GM12801 (cell line): Measurements from ENCODE around the gene VSTM2L.

Source experiments
- CTCF ChIP-seq: IDR thresholded peaks from one replicate; pipeline ENCODE4 v1.5.1; 2011; ENCODE audit warnings: control low read depth; ENCODE audit not compliant: insufficient read length; ENCODE audit errors: extremely low read depth

VSTM2L gene

GRCh38 chr20:37902504-37903313, at the start of gene VSTM2L:
VSTM2L (plus strand) TSS chr20:37903127; CDS start chr20:37903351, 224 bp downstream.
- TF ChIP-seq CTCF, result no peak

DNA sequence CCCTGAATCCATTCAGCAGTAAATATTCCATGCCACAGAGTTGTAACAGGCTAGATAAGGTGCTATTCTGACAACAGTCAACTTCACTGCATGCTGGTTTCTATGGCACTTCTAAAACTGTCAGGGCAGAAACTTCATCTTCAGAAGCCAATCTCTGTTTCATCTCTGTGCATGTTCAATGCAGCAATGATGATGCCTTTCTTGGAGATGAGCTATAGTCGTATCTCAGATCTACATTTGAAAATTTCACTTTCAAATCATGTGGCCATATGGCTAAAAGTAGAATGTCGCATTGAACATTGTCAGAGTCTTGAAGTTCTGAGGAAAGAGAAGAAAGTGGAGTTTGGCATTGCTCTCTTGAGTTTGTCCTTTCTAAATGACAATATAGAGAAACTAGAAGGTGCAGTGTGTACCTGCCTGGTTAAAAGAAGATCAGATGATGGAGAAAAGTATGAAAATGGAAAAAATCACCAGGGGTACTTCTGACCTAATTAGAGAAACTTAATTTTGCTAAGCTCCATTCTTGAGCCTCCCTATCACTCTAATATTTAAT, 49.0 kb upstream of the VSTM2L start:
- no peak for TF ChIP-seq CTCF

DNA sequence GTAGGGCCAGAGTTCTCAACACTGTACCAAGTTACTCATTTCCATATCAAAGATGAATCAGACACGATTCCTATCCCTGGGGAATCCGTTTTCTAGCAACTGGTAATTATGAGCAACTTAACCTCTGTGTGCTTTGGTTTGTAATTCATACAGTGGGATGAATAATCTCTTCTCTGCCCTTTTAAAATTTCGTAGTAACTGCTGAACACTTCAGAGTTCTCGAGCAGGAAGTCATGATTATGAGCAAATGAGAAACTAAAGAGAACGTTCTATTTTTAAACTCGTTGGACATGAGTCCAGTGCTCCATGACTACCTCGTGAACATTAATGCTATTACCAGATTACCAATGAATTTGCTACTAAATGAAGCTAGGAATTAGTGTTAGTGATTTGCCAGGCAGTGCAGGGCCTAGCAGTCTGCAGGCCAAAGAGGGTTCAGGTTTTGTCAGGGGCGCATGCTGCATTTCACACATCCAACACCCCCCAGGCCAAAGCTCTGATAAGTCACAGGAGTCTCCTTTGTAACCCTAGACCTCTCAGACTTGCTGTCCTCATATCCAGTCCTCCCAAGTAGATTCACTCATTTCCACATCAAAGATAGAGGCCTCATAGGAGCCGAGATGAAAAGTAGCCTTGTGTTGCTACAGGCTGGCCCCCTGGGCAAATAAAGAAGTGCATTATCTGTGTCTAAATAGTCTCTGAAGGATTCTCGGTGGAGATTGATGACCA, 45.8 kb upstream of the VSTM2L start:
- no peak for TF ChIP-seq CTCF

- TF ChIP-seq CTCF, result no peak
Measured at GRCh38 chr20:37859406-37860171, 43.3 kb upstream of the VSTM2L start.

DNA sequence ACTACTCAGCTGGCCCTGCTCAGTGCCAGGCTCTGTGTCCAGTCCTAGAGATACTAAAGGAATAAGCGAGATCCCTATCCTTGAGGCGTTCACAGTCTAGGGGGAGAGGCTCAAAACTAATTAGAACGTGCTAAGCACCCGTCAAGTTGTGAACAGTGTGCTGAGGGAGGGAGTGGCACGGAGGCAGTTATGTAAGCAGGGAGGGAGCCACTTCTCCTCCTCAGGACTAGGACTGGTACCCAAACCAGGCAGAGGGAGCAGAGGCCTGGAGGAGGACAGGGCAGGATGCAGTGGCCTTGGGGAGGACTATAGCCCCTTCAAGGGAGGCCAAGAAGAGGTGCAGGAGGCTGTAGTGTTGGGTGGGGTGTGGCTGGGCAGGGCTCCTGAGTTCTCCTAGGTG, 39.6 kb upstream of the VSTM2L start:
- TF ChIP-seq CTCF, result no peak

DNA sequence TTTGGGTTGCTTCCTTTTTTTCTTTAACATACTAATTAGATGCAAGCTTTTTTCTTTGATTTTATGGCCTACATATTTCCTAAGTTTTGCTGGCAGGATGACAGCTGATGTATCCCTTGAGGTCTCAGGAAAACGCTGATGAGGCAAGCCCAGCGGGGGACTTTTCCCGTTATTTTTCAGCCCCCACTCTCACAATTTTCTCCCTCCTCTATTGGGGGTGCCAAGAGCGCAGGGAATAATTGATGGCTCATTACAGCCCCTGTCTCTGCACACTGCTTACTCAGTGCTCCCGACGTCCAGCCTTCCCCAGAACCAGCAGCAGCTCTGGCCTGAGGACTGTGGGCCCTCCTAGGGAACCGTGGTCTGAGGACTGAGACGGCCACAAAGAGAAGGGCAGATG, 38.6 kb upstream of the VSTM2L start:
- TF ChIP-seq CTCF, result no peak

- TF ChIP-seq CTCF, result no peak
Measured at GRCh38 chr20:37866051-37866450, 36.9 kb upstream of the VSTM2L start.
